CD14-positive monocyte (primary cell): Measurements from ENCODE around the gene HOMEZ. TPM values are rescaled to one million over a fixed set of nuclear protein-coding genes. Genes with fewer than 3 reads are reported as not detected.

Source experiments
- DNase-seq, 3 donors: peaks; one replicate each; pipeline ENCODE4 v3.0.0-alpha.2; 2011 to 2022
- H2AFZ ChIP-seq: 2 replicates; pipeline ENCODE4 v1.6.0; 2012; ENCODE audit warnings: mild to moderate bottlenecking, low read depth, low read length, inconsistent platforms; ENCODE audit not compliant: insufficient read depth, poor library complexity, severe bottlenecking
- H3K27ac ChIP-seq, 2 donors: 1 replicate in 1 of 2; 2 replicates in 1 of 2; pipeline ENCODE4 v1.5.1; 2012 to 2013; ENCODE audit warnings: low read length in 2 of 2, control low read depth in 1 of 2, inconsistent platforms in 1 of 2, low read depth in 1 of 2, mild to moderate bottlenecking in 1 of 2
- H3K27me3 ChIP-seq, 2 donors: one replicate each; pipeline versions ENCODE4 v1.6.0 to v1.6.1; 2011 to 2013; ENCODE audit warnings: low read length in 2 of 2; ENCODE audit not compliant: control insufficient read depth in 2 of 2, insufficient read depth in 2 of 2
- H3K36me3 ChIP-seq, 2 donors: replicated peaks in 1 of 2; 1 replicate in 1 of 2; 2 replicates in 1 of 2; pipeline versions ENCODE4 v1.5.1 to v1.6.1; 2012 to 2013; ENCODE audit warnings: low read length in 2 of 2, control low read depth in 1 of 2, inconsistent platforms in 1 of 2, mild to moderate bottlenecking in 1 of 2; ENCODE audit not compliant: insufficient read depth in 2 of 2, control insufficient read depth in 1 of 2
- H3K4me1 ChIP-seq, 2 donors: 1 replicate in 1 of 2; 2 replicates in 1 of 2; pipeline versions ENCODE4 v1.5.1 to v1.6.1; 2012 to 2013; ENCODE audit warnings: low read length in 2 of 2, control low read depth in 1 of 2, inconsistent platforms in 1 of 2, mild to moderate bottlenecking in 1 of 2, moderate library complexity in 1 of 2; ENCODE audit not compliant: insufficient read depth in 2 of 2, control insufficient read depth in 1 of 2
- H3K4me2 ChIP-seq: replicated peaks from 2 replicates; pipeline ENCODE3; 2012; ENCODE audit warnings: low read length, moderate library complexity, mild to moderate bottlenecking; ENCODE audit not compliant: poor library complexity, severe bottlenecking; ENCODE audit errors: extremely low read depth
- H3K4me3 ChIP-seq, 3 experiments: fragments of 200-600 bp in 1 of 3; sonication (generic) in 1 of 3; replicated peaks in 1 of 3; 1 replicate in 2 of 3; 2 replicates in 1 of 3; pipeline ENCODE4 v1.5.1; 2011 to 2013; ENCODE audit warnings: low read length in 3 of 3, mild to moderate bottlenecking in 3 of 3, control low read depth in 2 of 3, low read depth in 2 of 3, inconsistent platforms in 1 of 3, moderate library complexity in 1 of 3
- H3K79me2 ChIP-seq: 2 replicates; pipeline ENCODE4 v1.6.0; 2012; ENCODE audit warnings: mild to moderate bottlenecking, control low read depth, inconsistent platforms, low read length, moderate library complexity; ENCODE audit not compliant: insufficient read depth
- H3K9ac ChIP-seq: 2 replicates; pipeline ENCODE4 v1.6.0; 2017; ENCODE audit warnings: low read length, mild to moderate bottlenecking; ENCODE audit not compliant: insufficient read depth, poor library complexity, severe bottlenecking
- H3K9me3 ChIP-seq, 2 donors: replicated peaks in 1 of 2; 1 replicate in 1 of 2; 2 replicates in 1 of 2; pipeline versions ENCODE4 v1.5.1 to v1.6.1; 2012 to 2013; ENCODE audit warnings: low read length in 2 of 2, control low read depth in 1 of 2; ENCODE audit not compliant: control insufficient read depth in 1 of 2, insufficient read depth in 1 of 2
- H4K20me1 ChIP-seq: 2 replicates; pipeline ENCODE4 v1.6.0; 2012; ENCODE audit warnings: mild to moderate bottlenecking, low read length, control low read depth, moderate library complexity; ENCODE audit not compliant: insufficient read depth
- H3K27ac Mint-ChIP-seq, 7 donors: one replicate each; pipeline ENCODE4 v1.8.0; 2020; ENCODE audit warnings: mild to moderate bottlenecking in 7 of 7, mixed read lengths in 7 of 7, moderate library complexity in 6 of 7, inconsistent platforms in 2 of 7
- H3K27me3 Mint-ChIP-seq, 3 donors: one replicate each; pipeline ENCODE4 v1.8.0; 2021 to 2022; ENCODE audit warnings: low read depth in 3 of 3, mild to moderate bottlenecking in 3 of 3, mixed read lengths in 3 of 3, moderate library complexity in 3 of 3, inconsistent platforms in 1 of 3
- H3K36me3 Mint-ChIP-seq, 2 donors: one replicate each; pipeline ENCODE4 v1.8.0; 2020; ENCODE audit warnings: mixed read lengths in 2 of 2, inconsistent platforms in 1 of 2, mild to moderate bottlenecking in 1 of 2
- H3K4me1 Mint-ChIP-seq: one replicate; pipeline ENCODE4 v1.8.0; 2020; ENCODE audit warnings: mild to moderate bottlenecking, mixed read lengths
- H3K4me3 Mint-ChIP-seq, 2 donors: one replicate each; pipeline ENCODE4 v1.8.0; 2020; ENCODE audit warnings: mild to moderate bottlenecking in 2 of 2, mixed read lengths in 2 of 2, moderate library complexity in 1 of 2
- H3K9me3 Mint-ChIP-seq, 7 donors: one replicate each; pipeline ENCODE4 v1.8.0; 2020 to 2022; ENCODE audit warnings: mixed read lengths in 7 of 7, mild to moderate bottlenecking in 6 of 7, moderate library complexity in 6 of 7, inconsistent platforms in 2 of 7
- CTCF ChIP-seq: fragments of 200-600 bp; IDR thresholded peaks from one replicate; pipeline ENCODE4 v1.8.0; 2022; ENCODE audit warnings: antibody characterized with exemption, mild to moderate bottlenecking
- WGBS: methylation state at CpG from one replicate; pipeline ENCODE4 v1.1.5; 2013; ENCODE audit warnings: missing lambda C conversion rate; ENCODE audit not compliant: insufficient coverage; 5-methylcytosine and 5-hydroxymethylcytosine counted together
- intact Hi-C, 2 donors: fragments of 100-400 bp; cut with micrococcal nuclease; formaldehyde crosslinking; loops; one replicate each; pipeline versions ENCODE4 v1.15.0 to v1.15.1; 2023
- polyA plus RNA-seq, 3 donors: library from polyadenylated mRNA; depleted of rRNA in 1 of 3; unstranded in 2 of 3; stranded (reverse) in 1 of 3; fragments of 300-500 nt in 2 of 3; fragments of >200 nt in 1 of 3; fragmentation: Illumina TruSeq in 2 of 3; gene quantifications; 1 replicate in 2 of 3; 2 replicates in 1 of 3; pipeline ENCODE4 v1.2.3, GENCODE V29; 2012 to 2021

HOMEZ gene
- polyA plus RNA-seq, 3 donors = 3.5 to 5.4 (median 4.1) TPM

- Histone ChIP-seq H3K4me3 (peak overlapping the region in 1 of 3 experiments; percentile 92), H2AFZ (no peak overlapping the region), H3K79me2 (peaks cover 50% of the 10 kb centered on the region), H3K27ac (peak overlapping the region in 1 of 2 donors; percentile 89), H3K4me1 (peaks cover 26 to 42% of the 10 kb centered on the region in 2 donors), H4K20me1 (no peaks in the 10 kb centered on the region), H3K27me3 (no peaks in the 10 kb centered on the region), H3K36me3 (peaks cover 24 to 42% of the 10 kb centered on the region in 2 donors), H3K9ac (no peak overlapping the region), H3K9me3 (no peaks in the 10 kb centered on the region), H3K4me2 (peak overlapping the region; percentile 89)
- Mint-ChIP-seq H3K9me3 (no peaks in the 10 kb centered on the region), H3K27me3 (no peaks in the 10 kb centered on the region), H3K4me3 (peak overlapping the region; percentile 82 to 92), H3K36me3 (peaks cover 18 to 33% of the 10 kb centered on the region in 2 donors), H3K27ac (peak overlapping the region in 6 of 7 donors; percentile 68 to 92 (median 84)), H3K4me1 (peaks cover 45% of the 10 kb centered on the region)
- 100% methylated on average over 16 of the region's 22 CpGs for WGBS
- peak in 1 of 3 donors; percentile 27 for DNase-seq
- no peak for TF ChIP-seq CTCF
- intact Hi-C loops = loop anchor here (2.0 to 10.0 kb wide), 2 partner anchors 13 to 723 kb away; partner anchors contain the start of genes DAD1 (in 1 of the 2) and PABPN1 (in 1 of the 2)
Observed at GRCh38 chr14:23307687-23308644, 22.0 kb upstream of the HOMEZ start.

GRCh38 chr14:23307146-23307530 is 21.2 kb upstream of the HOMEZ start:
- Mint-ChIP-seq H3K27ac (peak overlapping the region; percentile 76 to 92 (median 89)), H3K36me3 (peaks cover 14 to 31% of the 10 kb centered on the region in 2 donors), H3K4me1 (peaks cover 49% of the 10 kb centered on the region), H3K9me3 (no peaks in the 10 kb centered on the region), H3K27me3 (no peaks in the 10 kb centered on the region), H3K4me3 (peak overlapping the region; percentile 82 to 92)
- peak overlapping the region; percentile 89 for H3K4me2 ChIP-seq
- H3K27me3 ChIP-seq = no peaks in the 10 kb centered on the region
- H3K9ac ChIP-seq = peak overlapping the region; percentile 80
- H2AFZ ChIP-seq = peak overlapping the region; percentile 98
- H3K4me3 ChIP-seq = peak overlapping the region; percentile 39 to 92 (median 90)
- H3K79me2 ChIP-seq = peaks cover 50% of the 10 kb centered on the region
- H3K4me1 ChIP-seq = peaks cover 31 to 50% of the 10 kb centered on the region in 2 donors
- peak overlapping the region; percentile 76 to 89 for H3K27ac ChIP-seq
- H3K9me3 ChIP-seq = no peaks in the 10 kb centered on the region
- intact Hi-C loops = loop anchor here (2.0 to 10.0 kb wide), 2 partner anchors 14 to 722 kb away; partner anchors contain the start of genes DAD1 (in 1 of the 2) and PABPN1 (in 1 of the 2)
- no peaks in the 10 kb centered on the region for H4K20me1 ChIP-seq
- peaks cover 24 to 41% of the 10 kb centered on the region in 2 donors for H3K36me3 ChIP-seq
- TF ChIP-seq CTCF = no peak
- DNase-seq = no peak
- WGBS = 0% methylated on average over 1 of the region's 5 CpGs
